NCI-H446 treated with DMSO at 0.1 percent for 48 hours (cell line): ENCODE measurements around the gene KLK6.

ENCODE experiments used
- DNase-seq: peaks from one replicate; lab custom pipeline; 2025; lab: John Stamatoyannopoulos, UW

Gene KLK6

GRCh38 chr19:50952910-50953309, 16.5 kb downstream of the KLK6 start, which contains the start of gene KLK5:
Gene KLK5 (minus strand): TSS chr19:50953038. CDS start chr19:50952657, 381 bp downstream.
- no peak for DNase-seq

GRCh38 chr19:50949861-50950260, 19.5 kb downstream of the KLK6 start:
- DNase-seq = no peak

DNA sequence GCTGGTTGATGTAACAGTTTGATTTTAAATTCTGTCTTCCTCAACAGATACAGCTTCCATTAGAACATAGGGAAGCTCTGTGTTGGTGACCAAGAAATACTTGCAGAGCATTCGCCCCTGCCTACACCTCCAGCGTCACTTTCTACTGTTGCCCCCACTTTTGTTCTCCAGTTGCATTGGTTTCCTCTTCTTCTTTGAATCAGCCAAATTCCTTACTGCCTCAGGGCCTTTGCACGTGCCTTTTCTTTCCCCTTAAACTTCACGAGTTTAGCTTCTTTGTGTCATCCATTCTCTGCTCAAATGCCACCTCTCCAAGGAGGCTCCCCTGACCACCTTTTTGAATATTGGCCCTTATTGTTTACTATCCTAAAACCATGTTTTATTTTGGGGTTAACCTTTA, 22.3 kb downstream of the KLK6 start:
- DNase-seq = no peak

GRCh38 chr19:50944795-50945194, 24.6 kb downstream of the KLK6 start:
- no peak for DNase-seq

GRCh38 chr19:50943074-50943828, 26.1 kb downstream of the KLK6 start:
- no peak for DNase-seq

DNA sequence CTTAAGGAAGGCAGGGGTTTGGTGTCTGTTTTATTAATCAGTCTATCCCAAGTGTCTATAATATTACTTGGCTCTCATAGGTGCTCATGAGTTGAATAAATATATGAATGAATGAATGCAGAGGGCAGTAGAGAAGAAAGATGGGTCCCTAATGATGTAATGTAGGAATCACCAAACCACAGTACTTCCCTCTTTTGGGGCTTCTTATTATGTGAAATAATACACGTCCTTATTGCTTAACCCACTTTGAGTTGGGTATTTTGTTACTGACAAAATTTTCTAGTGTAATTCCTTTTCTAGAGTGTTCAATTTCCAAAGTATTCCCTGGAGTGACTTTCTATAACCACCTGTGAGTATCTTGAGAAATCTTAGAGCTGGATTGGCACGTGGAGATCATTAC, 29.8 kb downstream of the KLK6 start:
- DNase-seq = no peak

DNA sequence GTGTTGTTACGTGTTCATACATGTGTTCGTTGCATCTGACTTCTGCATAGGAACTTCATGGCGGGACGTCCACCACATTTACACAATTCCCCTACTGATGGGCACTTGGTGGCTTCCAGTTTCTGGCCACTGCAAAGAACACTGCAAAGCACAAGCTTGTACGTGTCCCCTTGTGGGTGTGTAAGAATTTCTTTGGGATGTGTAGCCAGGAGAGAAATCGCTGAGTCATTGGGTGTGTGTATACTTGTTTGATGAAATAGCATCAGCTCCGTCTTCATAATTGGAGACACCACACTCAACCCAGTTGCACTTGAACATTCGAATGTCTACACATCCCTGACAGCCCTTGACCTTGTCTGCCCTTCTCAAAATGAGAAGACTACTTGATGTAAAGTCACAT, 35.8 kb downstream of the KLK6 start:
- DNase-seq = no peak

GRCh38 chr19:50932690-50933083, 36.7 kb downstream of the KLK6 start:
- no peak for DNase-seq

GRCh38 chr19:50932018-50932689, 37.2 kb downstream of the KLK6 start:
- DNase-seq = no peak

GRCh38 chr19:50931023-50931422, 38.4 kb downstream of the KLK6 start:
- no peak for DNase-seq

DNA sequence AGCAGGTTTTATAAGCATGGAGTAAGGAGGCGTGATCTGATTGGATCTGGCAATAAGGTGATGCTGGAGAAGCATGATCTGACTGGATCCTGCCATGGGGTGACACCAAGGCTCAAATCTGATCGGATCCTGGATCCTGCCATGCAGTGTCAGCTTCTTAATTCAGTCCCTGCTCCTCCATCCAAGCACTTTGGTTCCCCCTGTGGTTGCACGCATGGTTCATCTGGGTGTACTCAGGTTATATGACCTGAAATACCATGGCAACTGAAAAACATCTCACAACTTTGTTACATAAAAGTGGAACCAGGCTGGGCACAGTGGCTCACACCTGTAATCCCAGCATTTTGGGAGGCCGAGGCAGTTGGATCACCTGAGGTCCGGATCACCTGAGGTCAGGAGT, 40.6 kb downstream of the KLK6 start:
- DNase-seq = no peak

DNA sequence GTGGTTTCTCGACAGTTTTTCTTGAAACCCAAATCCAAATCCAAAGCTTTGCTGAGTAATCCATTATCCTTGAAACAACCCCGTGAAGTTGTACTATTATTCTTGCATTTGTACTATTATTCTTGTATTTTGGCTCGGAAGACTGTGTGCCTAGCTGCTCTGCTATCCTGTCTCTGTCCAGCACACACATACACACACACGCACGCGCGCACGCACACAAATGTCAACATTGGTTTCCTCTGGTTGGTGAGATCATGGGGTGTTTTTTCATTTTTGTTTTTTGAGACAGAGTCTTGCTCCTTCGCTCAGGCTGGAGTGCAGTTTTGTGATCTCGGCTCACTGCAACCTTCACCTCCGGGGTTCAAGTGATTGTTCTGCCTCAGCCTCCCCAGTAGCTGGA, 43.2 kb downstream of the KLK6 start:
- DNase-seq = no peak

DNA sequence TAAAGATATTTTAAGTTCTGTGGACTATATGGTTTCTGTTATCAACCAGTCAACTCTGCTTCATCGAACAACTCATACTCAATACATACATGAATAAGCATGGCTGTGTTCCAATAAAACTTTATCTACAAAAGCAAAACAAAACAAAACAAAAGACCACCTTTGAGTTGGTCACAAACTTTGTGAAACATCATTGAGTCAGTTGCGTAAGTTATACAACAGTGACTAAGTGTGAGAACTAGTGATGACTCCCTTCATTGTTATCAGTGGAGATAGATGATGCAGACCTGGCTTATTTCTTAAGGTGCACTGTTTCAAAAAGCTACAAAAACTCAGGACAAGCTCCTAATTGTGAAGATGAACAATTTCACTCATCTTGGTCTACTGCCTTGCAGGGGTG, 43.7 kb downstream of the KLK6 start:
- DNase-seq = no peak

DNA sequence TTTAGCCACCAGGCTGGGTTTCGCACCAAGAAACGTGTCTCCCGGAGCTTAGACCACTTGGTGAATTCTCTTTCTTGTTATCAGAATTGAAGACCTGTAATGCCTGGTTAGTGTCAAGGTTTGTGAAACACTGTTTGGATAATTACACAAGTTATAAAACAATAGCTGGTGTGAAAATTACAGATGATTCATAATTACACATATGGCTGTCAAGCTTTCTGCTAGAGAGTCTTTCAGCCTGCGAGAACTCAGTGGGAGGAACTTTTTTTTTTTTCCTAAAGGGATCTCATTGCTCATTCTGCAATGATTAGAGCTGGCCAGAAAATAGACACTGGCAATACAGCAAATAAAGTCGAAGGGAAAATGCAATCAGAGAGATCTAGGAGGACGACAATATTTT, 44.8 kb downstream of the KLK6 start:
- no peak for DNase-seq

- peak; percentile 48 for DNase-seq
Measured at GRCh38 chr19:50922317-50922853, 47.0 kb downstream of the KLK6 start.

DNA sequence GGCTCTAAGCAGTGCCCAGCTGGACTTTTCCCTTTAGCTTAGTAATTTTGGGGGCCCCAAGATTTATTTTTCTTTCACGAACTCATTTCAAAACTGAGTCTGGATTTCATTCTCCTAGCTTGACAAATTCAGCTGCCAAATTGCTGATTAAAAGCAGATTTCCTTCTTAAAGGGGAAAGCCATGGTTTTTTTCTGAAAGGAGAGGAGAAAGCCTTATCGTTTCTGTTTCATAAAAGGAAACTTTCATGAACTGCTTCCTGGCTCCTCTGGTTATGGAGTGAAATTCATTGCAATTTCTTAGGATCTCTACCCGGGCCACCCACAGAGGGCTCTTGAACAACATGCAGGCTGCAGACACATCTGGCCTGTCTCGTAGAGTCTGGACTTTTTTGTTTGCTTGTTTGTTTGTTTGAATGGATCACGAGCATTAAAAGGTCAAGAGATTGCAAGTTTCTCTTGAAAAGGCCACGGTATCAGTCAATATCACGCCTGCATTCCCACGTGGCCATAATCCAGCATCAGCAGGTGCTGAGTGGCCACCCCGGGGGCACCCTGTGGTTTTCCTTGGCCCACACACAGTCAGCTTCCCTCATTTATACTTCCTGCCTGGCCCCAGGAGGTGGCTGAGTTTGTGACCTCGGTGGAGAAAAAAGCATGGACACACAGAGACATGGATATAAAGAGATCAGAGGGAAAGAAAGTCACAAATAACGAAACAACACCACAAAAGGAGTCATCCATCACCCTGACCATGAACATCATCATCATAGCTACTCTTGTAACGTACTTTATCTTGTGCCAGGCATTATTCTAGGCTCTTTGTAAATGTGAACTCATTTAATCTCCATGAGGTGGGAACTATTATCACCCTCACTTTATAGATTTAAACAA, 47.7 kb downstream of the KLK6 start:
- DNase-seq = no peak

DNA sequence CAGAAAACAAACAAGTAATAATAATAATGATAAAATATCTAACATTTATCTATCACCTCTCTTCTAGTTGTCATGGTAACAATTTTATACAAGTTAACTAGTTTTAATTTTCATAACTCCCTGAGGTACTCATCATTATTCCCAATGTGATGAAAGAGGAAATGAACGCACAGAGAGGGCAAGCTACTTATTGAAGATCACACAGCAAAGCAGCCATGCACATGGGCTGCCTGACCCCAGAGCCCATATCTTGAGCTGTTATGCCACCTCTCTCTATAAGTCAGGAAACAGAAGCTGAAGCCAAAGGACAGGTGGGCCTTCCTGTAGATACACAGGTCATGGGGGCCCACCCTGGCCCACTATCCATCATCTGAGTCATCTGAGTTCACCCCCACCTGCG, 53.3 kb downstream of the KLK6 start:
- DNase-seq = no peak

DNA sequence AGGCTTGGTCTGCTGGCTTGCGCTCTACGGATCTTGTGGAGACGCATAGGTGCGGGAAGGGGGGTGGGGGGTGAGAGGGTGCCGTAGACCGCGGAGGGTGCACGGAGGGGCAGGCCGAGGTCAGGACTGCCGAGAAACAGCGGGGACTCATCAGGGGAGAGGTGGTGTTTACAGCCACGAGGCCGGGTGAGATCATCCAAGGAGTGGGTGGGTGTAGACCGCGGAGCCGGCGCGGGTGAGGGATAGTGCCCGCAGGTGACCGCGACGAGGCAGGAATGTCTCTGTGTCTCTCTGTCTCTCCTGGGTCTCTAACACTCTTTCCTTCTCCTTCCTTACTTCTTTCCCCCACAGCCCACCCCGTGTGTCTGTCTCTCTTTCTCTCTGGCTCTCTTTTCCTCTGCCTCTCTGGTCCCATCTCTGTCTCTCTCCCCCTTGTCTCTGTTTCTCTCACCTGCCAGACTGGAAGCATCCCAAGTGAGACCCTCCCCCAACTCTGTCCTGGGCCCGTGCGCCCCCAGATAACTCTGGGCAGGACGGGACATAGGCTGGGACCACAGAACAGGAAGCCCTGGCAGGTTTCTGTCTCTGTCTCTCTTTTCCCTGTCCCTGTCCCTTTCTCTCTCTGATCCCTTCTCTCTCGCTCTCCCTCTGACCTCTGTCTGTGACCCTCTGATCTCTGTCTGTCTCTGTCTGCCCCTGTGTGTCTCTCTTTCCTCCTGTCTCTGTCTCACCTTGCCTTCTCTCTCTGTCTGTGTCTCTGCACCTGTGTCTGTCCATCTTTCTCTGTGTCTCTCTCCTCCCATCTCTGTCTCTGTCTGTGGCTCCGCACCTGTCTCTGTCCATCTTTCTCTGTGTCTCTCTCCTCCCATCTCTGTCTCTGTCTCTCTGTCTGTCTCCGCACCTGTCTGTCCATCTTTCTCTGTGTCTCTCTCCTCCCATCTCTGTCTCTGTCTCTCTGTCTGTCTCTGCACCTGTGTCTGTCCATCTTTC, 56.4 kb downstream of the KLK6 start:
- DNase-seq = no peak

GRCh38 chr19:50912102-50912599, 57.2 kb downstream of the KLK6 start:
- no peak for DNase-seq

DNA sequence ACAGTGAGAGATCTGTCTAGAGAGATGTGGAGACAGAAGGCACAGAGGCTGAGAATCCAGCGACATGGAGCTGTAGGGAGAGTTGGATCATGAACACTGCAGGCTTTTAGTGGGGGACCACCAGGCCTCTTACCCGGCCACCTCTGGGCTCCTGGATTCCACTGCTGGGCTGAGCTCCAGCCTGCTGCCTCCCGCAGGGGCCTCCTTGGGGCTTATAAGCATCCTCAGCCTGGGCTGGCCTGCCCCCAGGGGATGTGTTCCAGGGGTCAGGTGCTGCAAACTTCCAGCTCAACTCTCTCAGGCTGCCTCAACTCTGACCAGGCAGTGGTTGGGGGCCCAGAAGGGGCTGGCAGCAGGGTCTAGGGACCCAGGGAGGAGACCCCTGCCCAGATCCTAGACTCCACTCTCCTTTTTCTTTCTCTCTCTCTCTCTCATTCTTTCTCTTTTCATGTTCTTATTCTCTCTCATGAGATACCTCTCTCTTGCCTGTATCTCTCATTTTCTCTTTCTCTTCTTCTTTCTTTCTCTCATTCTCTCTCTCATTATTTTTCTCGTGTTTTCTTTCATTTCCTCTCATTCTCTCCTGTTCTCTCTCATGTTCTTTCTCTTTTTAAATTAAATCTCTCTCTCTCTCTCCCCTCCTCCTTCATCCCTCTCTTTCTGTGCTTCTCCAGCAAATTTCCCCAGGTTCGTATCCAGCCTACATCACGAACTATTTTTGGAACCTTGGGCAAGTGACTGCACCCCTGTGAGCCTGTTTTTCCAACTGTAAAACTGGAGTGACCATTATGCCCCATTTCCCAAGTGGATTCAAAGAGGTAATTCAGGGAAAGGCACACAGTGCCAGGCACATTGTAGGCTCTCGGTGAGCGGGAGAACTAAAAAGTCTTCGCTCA, 57.9 kb downstream of the KLK6 start, which contains the start of gene KLK4:
Gene KLK4, minus strand, starts transcription at position 190 of the 896 bp plus-strand sequence. CDS start 657 bp downstream, outside the sequence.
- no peak for DNase-seq
